GM20000 (cell line): ENCODE measurements around the gene SLC36A2.
"Not testable (repeated sequence)": the region's sequence is repeated elsewhere in the genome, so short reads cannot be mapped to it uniquely, and the experiment has no call there.

Experiments used
- DNase-seq: peaks from one replicate; pipeline ENCODE4 v3.0.0; 2012; ENCODE audit warnings: low spot score
- CTCF ChIP-seq: IDR thresholded peaks from 2 replicates; pipeline ENCODE4 v1.5.1; 2012; ENCODE audit warnings: mild to moderate bottlenecking, control low read depth; ENCODE audit errors: extremely low read depth, missing control alignments

SLC36A2 gene

DNA sequence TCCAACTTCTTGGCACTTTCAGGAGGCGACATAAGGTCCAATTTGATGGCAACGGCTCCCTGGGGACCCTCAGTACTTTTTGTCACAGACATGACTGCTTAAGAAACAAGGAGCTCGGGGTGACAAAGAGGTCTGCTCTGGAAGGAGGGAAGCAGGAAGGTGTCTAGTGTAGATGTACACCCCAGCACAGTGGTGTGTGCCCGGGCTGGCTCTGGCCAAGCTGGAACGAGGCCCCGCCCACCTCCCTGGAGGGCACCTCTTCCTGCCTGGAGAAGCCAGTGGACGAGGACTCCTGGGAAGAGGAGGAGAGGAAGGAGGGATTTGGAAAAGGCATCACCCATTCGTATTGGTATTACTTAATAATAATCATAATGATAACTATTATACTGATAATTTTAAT is at the start of gene SLC36A2:
Gene SLC36A2 (minus strand): TSS at position 191 of the 400 bp plus-strand sequence. CDS start 99 bp downstream, at position 92.
- DNase-seq = no peak
- TF ChIP-seq CTCF = no peak

DNA sequence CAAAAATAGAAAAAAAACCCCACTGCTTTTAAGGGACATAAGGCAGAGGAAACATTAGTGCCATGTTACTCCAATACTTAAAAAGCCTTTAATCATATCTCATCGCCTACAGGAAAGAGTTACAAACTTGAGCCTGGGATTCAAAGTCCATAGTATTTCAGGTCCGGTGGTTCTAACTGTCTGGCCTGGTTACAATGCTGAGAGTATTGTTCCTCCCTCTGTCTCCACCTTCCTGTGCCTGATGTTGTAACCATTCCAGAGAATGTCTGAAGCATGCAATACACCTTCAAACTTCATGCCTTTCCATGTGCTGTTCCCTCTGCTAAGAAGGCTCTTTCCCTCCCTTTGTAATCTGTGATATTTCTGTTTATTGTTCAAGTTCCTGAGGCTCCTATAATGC is 41.6 kb upstream of the SLC36A2 start:
- TF ChIP-seq CTCF = no peak
- DNase-seq = no peak

- no peak for TF ChIP-seq CTCF
- DNase-seq = no peak
Observed at GRCh38 chr5:151384106-151384505, 36.7 kb upstream of the SLC36A2 start.

GRCh38 chr5:151383011-151383410 is 35.7 kb upstream of the SLC36A2 start:
- TF ChIP-seq CTCF = no peak
- no peak for DNase-seq

DNA sequence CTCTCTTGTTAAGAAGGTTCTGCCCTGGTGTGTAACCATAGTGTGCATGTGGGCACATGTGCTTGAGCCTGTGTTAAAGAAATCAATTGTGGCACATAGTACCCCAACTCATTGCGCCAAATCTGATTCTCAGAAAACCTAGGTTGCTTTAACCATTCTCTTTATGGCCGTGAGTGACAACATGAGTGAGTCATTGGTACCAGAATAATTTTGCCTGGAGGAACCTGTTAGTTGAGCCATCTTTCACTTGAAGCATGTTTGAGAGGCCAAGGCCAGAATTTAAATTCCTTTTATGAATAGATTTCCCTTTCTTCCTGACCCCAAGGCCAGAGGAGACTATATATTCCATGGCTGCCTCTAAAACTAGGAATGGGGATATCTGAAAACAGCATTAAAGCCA is 35.2 kb upstream of the SLC36A2 start:
- no peak for TF ChIP-seq CTCF
- no peak for DNase-seq

DNA sequence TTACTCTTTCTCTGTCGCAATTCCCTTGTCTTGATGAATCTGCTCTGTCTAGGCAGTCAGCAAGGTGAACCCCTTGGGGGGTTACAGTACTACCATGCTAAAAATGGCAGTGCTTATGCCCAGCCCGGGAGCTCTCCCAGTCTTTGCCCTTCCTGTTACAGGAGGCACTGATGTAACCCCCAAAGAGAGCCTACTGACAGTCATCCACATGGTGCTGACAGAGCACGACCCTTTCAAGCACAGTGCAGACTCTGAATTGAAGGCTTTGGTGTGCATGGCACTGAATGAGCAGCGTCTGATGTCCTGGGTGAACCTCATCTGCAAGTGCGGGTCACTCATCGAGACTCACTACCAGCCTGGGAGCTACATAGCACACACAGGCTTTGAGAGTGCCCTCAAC is 34.5 kb upstream of the SLC36A2 start:
- no peak for DNase-seq
- TF ChIP-seq CTCF = no peak

DNA sequence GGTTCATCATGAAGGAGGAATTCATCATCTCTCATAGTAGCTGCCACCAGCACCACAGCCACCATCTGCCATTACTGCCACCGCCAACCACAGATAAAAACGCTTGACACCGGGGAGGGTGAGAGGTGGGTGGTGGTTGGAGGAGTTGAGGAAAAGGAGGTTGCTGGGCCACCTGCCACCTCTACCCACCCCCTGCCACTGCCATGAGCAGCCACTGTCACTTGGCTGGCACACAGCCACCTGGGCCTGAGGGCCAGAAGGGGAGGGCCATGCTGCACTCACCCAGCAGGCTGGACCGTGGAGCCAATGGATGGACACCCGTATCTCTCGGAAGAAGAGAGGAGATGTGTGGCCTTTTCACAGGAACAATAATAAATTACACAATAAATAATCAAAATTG is 31.3 kb upstream of the SLC36A2 start:
- TF ChIP-seq CTCF = no peak
- no peak for DNase-seq

- TF ChIP-seq CTCF = no peak
Observed at GRCh38 chr5:151374539-151374938, 27.2 kb upstream of the SLC36A2 start.

GRCh38 chr5:151367038-151367437 is 19.7 kb upstream of the SLC36A2 start:
- DNase-seq = not testable (repeated sequence)

More at GRCh38 chr5:151374539-151374938, 27.2 kb upstream of the SLC36A2 start:
- DNase-seq = no peak
